Chondrocyte (in vitro differentiated cells): ENCODE results near the gene FCRL4. TPM values are rescaled to one million over a fixed set of nuclear protein-coding genes. Genes with fewer than 3 reads are reported as not detected.
"Not testable (repeated sequence)": the region's sequence is repeated elsewhere in the genome, so short reads cannot be mapped to it uniquely, and the experiment has no call there.

Experiments
- DNase-seq: peaks from one replicate; pipeline ENCODE4 v3.0.0; 2021; ENCODE audit warnings: mixed read lengths, low spot score
- H3K27ac Mint-ChIP-seq: one replicate; pipeline ENCODE4 v1.8.0; 2021; ENCODE audit warnings: mild to moderate bottlenecking, moderate library complexity, mixed read lengths; ENCODE audit not compliant: unreplicated experiment
- H3K27me3 Mint-ChIP-seq: 2 replicates; pipeline ENCODE4 v1.8.0; 2021; ENCODE audit warnings: low read depth, mixed read lengths
- H3K36me3 Mint-ChIP-seq: 2 replicates; pipeline ENCODE4 v1.8.0; 2021; ENCODE audit warnings: low read depth, mixed read lengths
- H3K4me1 Mint-ChIP-seq: 2 replicates; pipeline ENCODE4 v1.8.0; 2021; ENCODE audit warnings: low read depth, mild to moderate bottlenecking, mixed read lengths
- H3K4me3 Mint-ChIP-seq: one replicate; pipeline ENCODE4 v1.8.0; 2021; ENCODE audit warnings: mild to moderate bottlenecking, moderate library complexity, mixed read lengths; ENCODE audit not compliant: unreplicated experiment
- H3K9me3 Mint-ChIP-seq: 2 replicates; pipeline ENCODE4 v1.8.0; 2021; ENCODE audit warnings: low read depth, mixed read lengths
- CTCF ChIP-seq: fragments of 200-600 bp; sonication (generic); IDR thresholded peaks from 2 replicates; pipeline ENCODE4 v1.5.0; 2021; ENCODE audit warnings: antibody characterized with exemption, mild to moderate bottlenecking, moderate library complexity
- total RNA-seq: library from RNA; stranded (reverse); gene quantifications from 3 replicates; pipeline ENCODE4 v1.2.1, GENCODE V29; 2021

Gene FCRL4
- total RNA-seq, 1 donor from 2014 or later, result not detected

GRCh38 chr1:157562515-157562914, 35.4 kb downstream of the FCRL4 start:
- TF ChIP-seq CTCF, result no peak
- H3K27ac Mint-ChIP-seq, result no peak overlapping the region

GRCh38 chr1:157558119-157558518, 39.8 kb downstream of the FCRL4 start:
- TF ChIP-seq CTCF, result no peak
- no peaks in the 10 kb centered on the region for H3K36me3 Mint-ChIP-seq
- H3K4me1 Mint-ChIP-seq, result no peaks in the 10 kb centered on the region
- H3K27me3 Mint-ChIP-seq, result peaks cover 13% of the 10 kb centered on the region
- H3K9me3 Mint-ChIP-seq, result no peaks in the 10 kb centered on the region
- H3K27ac Mint-ChIP-seq, result no peak overlapping the region
- no peak overlapping the region for H3K4me3 Mint-ChIP-seq
- no peak for DNase-seq

More at GRCh38 chr1:157562515-157562914, 35.4 kb downstream of the FCRL4 start:
- Mint-ChIP-seq H3K9me3 (no peaks in the 10 kb centered on the region), H3K36me3 (no peaks in the 10 kb centered on the region), H3K27me3 (peaks cover 13% of the 10 kb centered on the region), H3K4me1 (no peaks in the 10 kb centered on the region), H3K4me3 (no peak overlapping the region)
- no peak for DNase-seq

GRCh38 chr1:157551694-157552693, 45.9 kb downstream of the FCRL4 start, which contains the start of gene FCRL5:
Gene FCRL5 (minus strand): TSS chr1:157552515. CDS start chr1:157552362, 153 bp downstream.
- DNase-seq, result no peak
- Mint-ChIP-seq H3K4me1 (no peaks in the 10 kb centered on the region), H3K36me3 (no peaks in the 10 kb centered on the region), H3K27me3 (peaks cover 4% of the 10 kb centered on the region), H3K4me3 (no peak within 1 kb of the TSS), H3K9me3 (no peaks in the 10 kb centered on the region), H3K27ac (no peak within 1 kb of the TSS)
- TF ChIP-seq CTCF, result no peak

- not testable (repeated sequence) for H3K4me1 Mint-ChIP-seq, H3K9me3 Mint-ChIP-seq, H3K27me3 Mint-ChIP-seq, DNase-seq, H3K27ac Mint-ChIP-seq, H3K36me3 Mint-ChIP-seq, H3K4me3 Mint-ChIP-seq
These were observed 49.8 kb downstream of the FCRL4 start for GRCh38 chr1:157548081-157548480.

GRCh38 chr1:157542676-157543075, 55.2 kb downstream of the FCRL4 start:
- Mint-ChIP-seq H3K9me3 (peaks cover under 1% of the 10 kb centered on the region), H3K4me3 (no peak overlapping the region), H3K36me3 (no peaks in the 10 kb centered on the region), H3K4me1 (no peaks in the 10 kb centered on the region), H3K27ac (no peak overlapping the region), H3K27me3 (peaks cover 24% of the 10 kb centered on the region)
- no peak for DNase-seq
- no peak for TF ChIP-seq CTCF
